Mucosa of stomach (tissue), 1 donor: ENCODE measurements around the gene ACTR6.

Source experiments
- H3K27me3 ChIP-seq: one replicate; pipeline ENCODE4 v1.7.0; 2013; ENCODE audit warnings: mild to moderate bottlenecking, low read length; ENCODE audit not compliant: control insufficient read depth, insufficient read depth
- H3K36me3 ChIP-seq: one replicate; pipeline ENCODE4 v1.7.0; 2013; ENCODE audit warnings: low read length; ENCODE audit not compliant: control insufficient read depth, insufficient read depth
- H3K4me1 ChIP-seq: one replicate; pipeline ENCODE4 v1.7.0; 2013; ENCODE audit warnings: mild to moderate bottlenecking, low read length; ENCODE audit not compliant: control insufficient read depth, insufficient read depth
- H3K4me3 ChIP-seq: one replicate; pipeline ENCODE4 v1.7.0; 2013; ENCODE audit warnings: low read length
- H3K9ac ChIP-seq: one replicate; pipeline ENCODE4 v1.7.0; 2013; ENCODE audit warnings: mild to moderate bottlenecking, low read length, moderate library complexity
- H3K9me3 ChIP-seq: one replicate; pipeline ENCODE4 v1.7.0; 2013; ENCODE audit warnings: mild to moderate bottlenecking, low read length, moderate library complexity; ENCODE audit not compliant: control insufficient read depth
- donor health status: Pancreatic carcinoma.

The ACTR6 gene

DNA sequence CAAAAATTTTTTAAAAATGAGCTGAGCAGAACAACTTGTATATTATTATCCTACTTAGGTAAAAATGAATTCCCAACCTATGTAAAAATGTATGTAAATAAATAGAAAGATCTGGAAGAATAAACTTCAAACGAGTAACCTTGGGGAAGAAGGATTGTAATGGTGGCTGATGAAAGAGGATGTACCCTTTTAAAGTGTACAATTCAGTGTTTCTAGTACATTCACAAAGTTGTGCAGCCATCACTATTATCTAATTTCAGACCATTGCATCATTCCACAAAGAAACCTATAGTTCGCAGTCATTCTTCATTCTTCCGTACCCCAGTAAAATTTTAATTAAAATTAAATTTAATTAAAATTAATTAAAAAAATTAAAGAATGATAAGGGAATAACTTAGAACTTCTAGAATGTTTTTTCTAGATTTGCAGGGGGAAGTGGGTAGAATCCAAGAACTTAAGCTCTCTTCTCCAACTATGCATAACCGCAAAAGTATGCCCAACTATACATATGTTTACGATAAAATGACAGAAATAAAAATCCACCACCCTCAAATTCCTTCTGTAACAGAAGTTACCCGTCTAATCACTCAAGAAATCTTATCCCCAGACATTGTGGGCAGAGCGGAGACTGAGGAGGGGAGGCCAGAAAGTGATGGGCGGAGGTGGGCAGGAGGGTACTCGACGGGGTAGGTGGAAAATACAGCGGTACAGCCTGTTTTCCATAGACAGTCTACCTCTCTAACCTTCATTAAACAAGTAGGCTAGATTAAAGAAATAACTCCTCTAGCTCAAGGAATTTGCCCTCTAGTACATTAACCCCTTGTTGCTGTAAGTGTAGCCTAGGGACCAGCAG lies 65.3 kb downstream of the ACTR6 start:
- no peaks in the 10 kb centered on the region for H3K36me3 ChIP-seq
- peak overlapping the region; percentile 96 for H3K9ac ChIP-seq
- H3K9me3 ChIP-seq, result no peaks in the 10 kb centered on the region
- H3K4me1 ChIP-seq, result peaks cover 20% of the 10 kb centered on the region
- no peaks in the 10 kb centered on the region for H3K27me3 ChIP-seq
- H3K4me3 ChIP-seq, result peak overlapping the region; percentile 58

DNA sequence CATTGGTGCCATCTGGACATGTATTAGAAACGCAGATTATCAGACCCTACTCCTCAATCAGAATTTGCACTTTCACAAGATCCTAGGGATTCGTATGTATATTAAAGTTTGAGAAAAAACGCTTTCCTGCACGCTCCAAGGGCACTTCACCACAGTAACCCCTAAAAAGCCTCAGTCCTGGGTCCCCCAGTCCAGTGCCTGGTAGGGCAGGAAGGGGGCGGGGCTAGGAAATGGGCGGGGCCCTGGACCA lies 65.9 kb downstream of the ACTR6 start:
- Histone ChIP-seq H3K9me3 (no peaks in the 10 kb centered on the region), H3K27me3 (no peaks in the 10 kb centered on the region), H3K4me3 (peak overlapping the region; percentile 58), H3K4me1 (peaks cover 22% of the 10 kb centered on the region), H3K9ac (peak overlapping the region; percentile 96), H3K36me3 (no peaks in the 10 kb centered on the region)

DNA sequence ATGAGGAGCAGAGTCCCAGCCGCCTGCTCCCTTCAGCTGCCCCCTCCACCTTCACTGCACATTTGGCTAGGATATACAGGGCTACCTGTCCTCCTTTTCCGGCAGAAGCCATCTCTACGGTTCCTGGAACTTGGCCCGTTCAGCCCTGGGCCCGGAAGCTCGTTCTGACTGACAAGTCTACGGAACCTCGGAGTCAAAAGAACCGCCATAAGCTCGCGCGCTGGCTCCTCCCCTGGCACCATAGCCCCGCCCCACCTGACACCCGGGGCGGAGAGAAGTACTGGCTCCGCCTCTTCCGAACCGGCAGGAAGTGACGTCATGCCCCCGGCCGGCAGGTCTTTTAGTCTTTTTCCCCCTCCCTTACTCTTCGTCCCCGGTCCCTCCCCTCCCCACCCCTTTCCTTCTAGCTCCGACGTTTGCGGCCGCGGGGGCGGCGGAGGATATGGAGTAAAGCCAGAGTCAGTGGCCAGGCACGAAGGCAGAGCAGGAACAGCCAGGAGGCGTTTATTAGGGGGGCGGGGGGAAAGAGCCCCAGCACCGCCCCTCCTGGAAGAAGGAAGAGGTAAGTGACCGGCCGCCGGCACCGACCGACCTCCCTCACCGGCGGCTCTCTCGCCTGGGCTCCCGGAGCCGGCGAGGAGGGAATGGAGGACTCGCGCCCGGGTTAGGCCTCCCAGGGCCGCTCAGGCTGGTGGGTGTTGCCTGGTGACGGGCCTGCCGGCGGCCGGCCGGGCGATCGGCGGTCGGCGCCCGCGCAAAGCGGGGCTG lies 66.4 kb downstream of the ACTR6 start, which contains the start of the genes DEPDC4 and SCYL2:
Gene DEPDC4, minus strand, starts transcription at position 245 of the 768 bp plus-strand sequence. Its CDS starts 3 bp downstream, at position 242.
Gene SCYL2, plus strand, starts transcription at position 343 of the 768 bp plus-strand sequence. CDS start 15,794 bp downstream, outside the sequence.
- H3K36me3 ChIP-seq, result no peaks in the 10 kb centered on the region
- H3K4me1 ChIP-seq, result peaks cover 22% of the 10 kb centered on the region
- H3K27me3 ChIP-seq, result no peaks in the 10 kb centered on the region
- peak within 1 kb of the TSS; percentile 96 for H3K9ac ChIP-seq
- H3K9me3 ChIP-seq, result no peaks in the 10 kb centered on the region
- peak within 1 kb of the TSS; percentile 58 for H3K4me3 ChIP-seq

DNA sequence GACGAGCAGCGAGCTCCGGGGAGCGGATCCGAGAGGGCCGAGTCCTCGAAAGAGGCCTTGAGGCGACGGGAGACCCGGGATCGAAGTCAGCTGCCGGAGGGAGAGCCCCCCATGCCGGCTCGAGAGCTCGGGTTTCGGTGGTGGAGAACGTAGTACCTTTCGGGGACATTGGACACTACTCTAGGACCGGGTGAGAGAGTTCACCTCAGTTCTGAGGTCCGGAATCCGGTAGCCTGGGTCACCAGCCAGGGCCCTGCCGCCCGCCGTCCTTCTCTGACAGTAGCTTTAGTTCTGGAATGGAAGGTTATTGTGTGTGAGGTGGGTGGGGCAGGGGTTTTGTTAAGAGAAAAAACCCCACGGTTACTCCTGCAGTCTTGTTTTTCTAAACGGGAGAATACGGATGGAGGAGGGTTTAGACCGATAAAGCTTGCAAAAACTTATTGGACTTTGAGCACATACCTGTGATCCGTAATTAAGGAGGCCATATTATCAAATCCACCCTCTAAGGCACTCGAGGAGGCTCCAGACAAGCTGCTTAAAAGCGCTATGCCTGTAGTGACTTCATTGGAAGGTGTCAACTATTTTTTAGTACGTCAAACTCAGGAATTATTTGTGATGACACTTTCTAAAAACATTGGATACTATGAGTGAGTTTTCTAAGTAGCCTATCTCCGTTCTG lies 67.1 kb downstream of the ACTR6 start:
- Histone ChIP-seq H3K4me3 (peak overlapping the region; percentile 58), H3K36me3 (no peaks in the 10 kb centered on the region), H3K9ac (peak overlapping the region; percentile 96), H3K4me1 (peaks cover 22% of the 10 kb centered on the region), H3K9me3 (no peaks in the 10 kb centered on the region), H3K27me3 (no peaks in the 10 kb centered on the region)

DNA sequence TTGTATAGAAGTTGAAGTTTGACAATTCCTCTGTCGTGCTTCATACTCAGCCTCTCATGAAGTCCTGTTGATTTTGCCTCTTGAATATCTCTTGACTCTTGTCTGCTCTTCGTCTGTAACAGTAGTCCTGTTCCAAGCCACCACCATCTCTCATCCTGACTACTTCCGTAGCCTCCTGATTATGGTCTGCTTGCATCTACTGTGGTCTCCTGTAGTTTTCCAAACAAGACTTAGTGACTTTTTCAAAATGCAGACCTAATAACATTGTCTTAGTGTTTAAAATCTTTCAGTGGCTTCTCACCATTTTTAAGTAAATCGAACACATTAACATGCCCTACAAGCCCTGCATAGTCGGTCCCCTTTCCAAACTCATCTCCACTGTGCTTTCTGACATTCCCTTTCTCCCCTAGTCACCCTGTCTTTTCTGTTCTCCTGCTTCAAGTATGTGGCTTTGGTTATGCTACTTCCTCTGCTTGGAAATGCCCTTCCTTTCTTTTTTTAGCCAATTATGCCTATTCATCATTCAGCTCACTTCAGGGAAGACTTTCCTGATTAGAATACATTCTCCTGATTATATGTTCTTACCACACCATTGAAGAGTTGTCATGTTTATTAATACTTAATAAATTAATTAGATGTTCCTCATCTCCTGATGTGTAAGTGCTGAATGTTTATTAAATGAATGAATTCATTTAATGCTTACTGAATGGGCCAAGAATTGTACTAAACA lies 68.4 kb downstream of the ACTR6 start:
- Histone ChIP-seq H3K9ac (peak overlapping the region; percentile 96), H3K4me3 (no peak overlapping the region), H3K4me1 (peaks cover 22% of the 10 kb centered on the region)

DNA sequence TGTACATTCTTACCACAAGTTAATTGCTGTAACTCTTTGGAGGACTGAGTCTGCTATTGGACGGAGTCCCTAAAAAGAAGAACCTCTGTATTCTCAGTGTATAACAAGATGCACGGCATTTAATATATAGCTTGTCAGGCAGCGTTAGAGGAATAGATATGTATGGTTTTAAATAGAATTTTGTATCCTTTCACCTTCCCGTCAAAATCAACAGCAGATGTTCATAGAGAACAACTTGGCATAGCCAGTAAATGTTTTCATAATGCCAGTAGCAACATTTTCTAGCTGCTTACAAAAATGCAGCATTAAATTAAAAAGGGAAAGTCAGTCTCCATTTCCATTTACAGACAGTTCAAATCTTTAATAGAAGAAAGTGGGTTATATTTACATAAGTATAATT lies 73.2 kb downstream of the ACTR6 start:
- H3K27me3 ChIP-seq, result no peaks in the 10 kb centered on the region
- no peak overlapping the region for H3K9ac ChIP-seq
- H3K4me1 ChIP-seq, result peaks cover 17% of the 10 kb centered on the region
- no peak overlapping the region for H3K4me3 ChIP-seq
- H3K36me3 ChIP-seq, result no peaks in the 10 kb centered on the region
- no peaks in the 10 kb centered on the region for H3K9me3 ChIP-seq

More for the DNA sequence above, 68.4 kb downstream of the ACTR6 start:
- H3K9me3 ChIP-seq, result no peaks in the 10 kb centered on the region
- H3K27me3 ChIP-seq, result no peaks in the 10 kb centered on the region
- no peaks in the 10 kb centered on the region for H3K36me3 ChIP-seq
